CD4-positive, alpha-beta T cell treated with Interleukin-4 for 4 hours (primary cell): Measurements from ENCODE around the gene AKAIN1.
A peak's percentile ranks its signal among the peaks of the same experiment; 100 is the strongest.

ENCODE experiments used
- DNase-seq: peaks from one replicate; pipeline ENCODE4 v3.0.0-alpha.2; 2020

AKAIN1 gene, protein sequence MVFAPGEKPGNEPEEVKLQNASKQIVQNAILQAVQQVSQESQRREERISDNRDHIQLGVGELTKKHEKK

DNA sequence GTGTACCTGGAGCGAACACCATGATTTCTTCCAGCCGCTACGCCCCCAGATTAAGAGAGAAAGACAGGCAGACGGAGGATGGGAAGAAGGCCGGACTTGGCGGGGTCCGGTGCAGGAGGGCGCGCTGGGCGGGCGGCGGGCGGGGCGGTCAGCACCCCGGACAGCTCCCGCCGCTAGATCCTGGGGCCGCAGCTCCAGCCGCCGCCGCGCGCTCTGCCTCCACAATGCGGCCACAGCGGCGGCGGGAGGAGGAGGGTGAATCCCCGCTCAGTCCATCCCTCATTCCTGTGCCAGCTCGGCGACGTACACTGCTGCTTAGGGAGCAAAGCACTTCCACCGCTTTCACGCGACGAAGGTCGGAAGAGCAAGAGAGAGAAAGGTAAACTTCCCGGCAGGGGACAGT is at the start of gene AKAIN1:
TSS of gene AKAIN1 (minus strand) at position 226 of the 403 bp plus-strand sequence. CDS start at position 22, 204 bp downstream.
- DNase-seq: no peak

DNA sequence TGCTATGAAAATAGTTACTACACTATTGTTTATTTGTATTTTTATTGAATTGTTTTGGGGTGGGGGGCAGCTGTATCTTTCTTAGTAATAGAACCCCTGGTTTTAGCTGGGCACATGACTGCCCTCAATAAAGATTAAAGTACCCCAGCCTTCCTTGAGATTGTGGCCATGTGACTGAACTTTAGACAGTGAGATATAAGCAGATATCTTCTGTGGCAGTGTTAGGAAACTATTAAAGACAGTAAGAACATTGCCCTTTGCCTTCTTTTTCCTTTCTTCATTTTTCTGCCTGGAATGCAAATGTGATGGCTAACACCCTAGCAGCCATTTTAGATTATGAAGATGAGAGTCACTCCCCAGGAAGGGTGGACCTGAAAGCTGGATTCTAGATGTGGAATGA is 47.9 kb upstream of the AKAIN1 start:
- DNase-seq: no peak

DNA sequence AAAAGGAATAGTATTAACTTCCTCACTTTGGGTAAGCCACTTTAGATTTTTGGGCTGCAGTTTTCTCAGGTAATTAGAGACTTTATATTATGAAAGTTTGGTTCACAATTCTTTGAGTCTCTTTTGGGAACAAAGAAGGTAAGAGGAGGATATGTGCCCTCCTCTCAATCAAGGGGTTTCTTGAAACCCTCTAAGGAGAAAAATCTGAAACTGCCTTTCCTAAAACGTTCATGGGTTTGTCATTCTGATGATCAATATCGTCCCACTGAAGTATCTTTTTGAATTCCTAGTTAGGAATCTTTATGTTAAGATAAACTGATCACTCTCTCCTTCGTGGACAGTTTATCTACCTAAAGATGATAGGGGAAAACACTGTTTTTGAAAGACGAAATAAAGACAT is 42.4 kb upstream of the AKAIN1 start:
- DNase-seq: no peak

DNA sequence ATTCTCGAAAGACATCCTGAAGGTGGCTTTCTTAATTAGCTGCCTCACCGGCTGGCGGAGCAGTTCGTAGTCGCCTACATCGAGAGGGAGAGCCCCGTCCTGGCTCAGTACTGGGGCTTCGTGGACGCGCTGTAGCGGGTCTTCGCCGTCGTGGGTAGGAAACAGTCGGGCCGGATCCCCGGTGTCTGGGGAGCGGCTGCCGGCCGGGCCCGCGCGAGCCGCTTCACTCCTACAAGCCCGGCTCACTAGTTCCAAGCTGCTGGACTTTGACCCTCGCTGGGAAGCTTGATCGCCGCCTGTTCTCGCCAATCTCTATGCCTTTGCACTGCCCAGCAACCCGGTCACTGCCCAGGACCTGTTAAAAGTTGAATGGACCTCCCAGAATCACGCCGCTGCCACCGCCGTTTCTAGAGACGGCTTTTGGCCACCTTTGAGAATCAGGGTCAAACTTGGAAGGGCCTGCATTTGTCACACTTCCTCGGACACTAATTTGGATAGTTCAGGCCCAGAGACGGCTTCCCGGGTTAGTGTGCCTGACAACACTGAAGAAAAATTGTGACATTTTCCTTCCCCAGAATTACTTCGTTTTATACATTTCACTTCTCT is 41.4 kb upstream of the AKAIN1 start:
- peak; percentile 34 for DNase-seq

DNA sequence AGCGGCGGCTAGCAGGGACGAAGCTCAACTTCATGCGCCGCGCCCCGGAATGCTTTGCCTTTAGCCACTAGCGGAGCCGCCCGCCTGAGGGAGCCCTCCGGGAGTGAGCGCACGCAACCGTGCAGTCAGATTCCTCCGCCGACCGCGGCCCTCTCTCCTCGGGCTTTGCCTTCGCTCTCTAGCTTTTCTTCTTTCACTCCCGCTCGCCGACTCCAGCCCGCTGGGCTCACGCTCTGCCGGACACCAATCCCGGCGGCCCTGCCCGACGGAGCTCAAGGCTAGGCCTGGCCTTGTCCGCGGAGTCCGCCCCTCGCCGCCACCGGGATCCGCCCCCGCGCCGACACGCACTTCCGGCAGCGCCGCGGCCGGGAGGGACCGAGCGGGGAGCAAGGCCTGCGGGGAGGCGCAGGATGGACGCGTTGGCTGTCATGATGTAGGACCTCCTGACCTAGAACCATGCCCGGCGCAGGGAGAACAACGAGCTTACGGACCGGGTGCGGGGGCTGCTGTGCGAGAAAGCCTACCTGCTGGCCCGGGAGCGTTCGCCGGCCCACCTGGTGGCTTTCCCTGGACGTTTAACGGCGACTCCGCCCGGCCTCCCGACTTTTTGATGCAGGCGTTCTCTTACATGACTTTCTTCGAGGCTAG is 40.8 kb upstream of the AKAIN1 start:
- DNase-seq: peak; percentile 81

DNA sequence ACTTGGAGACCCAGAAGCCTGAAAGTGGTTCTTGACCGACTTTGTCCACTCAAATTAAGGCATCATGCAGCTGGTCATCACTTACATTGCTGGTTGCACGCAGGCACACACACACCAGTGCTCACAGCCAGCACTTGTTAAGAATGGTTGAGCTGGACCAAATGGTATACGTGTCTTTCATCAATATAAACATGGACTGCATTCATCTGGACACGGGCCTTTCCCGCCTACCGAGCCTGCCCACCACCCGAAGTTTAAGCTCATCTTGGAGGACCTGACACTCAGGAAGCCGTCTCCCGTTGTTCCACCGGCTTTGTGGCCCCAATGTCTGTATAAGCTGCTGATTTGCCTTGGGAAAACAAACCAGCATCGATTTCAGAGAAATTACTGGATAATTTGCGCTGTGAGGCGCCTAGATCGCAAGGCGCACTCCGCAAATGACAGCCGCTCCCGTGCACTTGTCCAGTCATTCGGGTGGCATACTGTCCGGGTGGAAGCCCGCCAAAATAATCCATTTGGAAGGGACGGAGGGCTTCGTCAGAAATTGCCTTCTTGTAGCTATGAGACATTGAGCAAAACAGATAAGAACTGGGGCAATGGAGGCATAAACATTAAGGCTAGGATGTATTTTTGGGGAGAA is 40.1 kb upstream of the AKAIN1 start:
- DNase-seq: no peak

DNA sequence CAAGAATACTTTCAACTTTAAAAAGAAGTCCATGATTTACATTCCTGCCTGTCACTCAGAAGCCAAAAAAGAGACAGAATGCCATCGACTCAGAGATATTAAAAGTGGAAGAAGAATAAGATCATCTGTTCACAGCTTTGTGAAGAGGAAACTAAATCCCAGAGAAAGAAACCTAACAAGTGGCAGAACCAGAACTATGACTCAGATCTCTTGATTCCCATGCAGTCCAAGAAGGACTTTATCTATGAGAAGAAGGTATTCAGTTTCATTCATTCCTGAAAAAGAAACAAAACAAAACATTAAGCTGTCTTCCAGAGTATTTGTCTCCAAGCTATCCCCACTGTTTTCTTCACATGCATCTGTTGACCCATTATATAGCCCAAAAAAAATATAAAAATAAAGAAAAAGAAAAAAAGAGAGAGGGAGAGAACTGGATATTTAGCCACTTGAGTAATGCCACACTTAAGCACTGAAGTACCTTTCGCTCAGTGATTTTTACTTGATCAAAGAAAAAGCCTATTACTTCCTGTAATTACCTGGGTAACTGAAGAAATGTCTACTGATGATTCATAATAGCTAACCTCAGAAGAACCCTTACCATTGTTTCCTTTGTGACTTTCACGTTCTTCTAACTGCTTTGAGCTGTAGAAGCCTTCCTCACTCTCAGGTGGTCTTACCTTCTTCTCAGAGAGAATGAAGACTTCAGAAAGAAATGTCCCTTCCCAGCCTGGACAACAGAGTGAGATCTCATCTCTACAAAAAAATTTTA is 17.7 kb upstream of the AKAIN1 start:
- DNase-seq: peak; percentile 7

DNA sequence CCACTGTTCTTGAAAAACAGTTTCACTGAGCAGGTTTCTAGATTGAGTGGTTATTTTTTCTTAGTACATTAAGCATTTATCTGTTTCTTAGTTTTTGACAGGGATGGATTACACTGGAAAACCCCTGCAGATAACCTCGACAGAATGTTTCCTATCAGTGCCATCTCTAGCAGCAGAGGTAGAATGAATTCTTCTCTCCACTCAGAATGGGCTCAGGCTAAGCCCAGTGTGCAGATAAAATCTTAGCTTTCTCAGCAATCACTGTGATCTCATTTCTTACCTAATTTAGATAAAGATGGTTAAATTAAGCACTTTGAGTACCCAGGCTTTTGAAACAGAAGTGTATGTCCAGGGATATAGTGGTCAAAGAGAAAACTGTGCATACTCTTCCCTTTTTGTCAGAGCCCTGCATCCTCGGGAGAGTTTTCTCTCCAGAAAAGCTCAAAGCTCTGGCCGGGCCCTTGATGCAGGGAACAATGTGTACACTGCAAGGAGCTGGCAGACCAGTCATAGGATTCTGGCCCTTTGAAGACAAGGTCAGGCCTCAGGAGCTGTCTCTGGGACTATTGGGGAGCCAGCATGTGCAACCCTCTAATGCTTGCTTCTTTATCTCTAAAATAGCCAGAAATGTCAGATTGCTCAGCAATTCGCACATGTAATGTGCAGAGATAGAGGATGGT is 10.6 kb upstream of the AKAIN1 start:
- no peak for DNase-seq

DNA sequence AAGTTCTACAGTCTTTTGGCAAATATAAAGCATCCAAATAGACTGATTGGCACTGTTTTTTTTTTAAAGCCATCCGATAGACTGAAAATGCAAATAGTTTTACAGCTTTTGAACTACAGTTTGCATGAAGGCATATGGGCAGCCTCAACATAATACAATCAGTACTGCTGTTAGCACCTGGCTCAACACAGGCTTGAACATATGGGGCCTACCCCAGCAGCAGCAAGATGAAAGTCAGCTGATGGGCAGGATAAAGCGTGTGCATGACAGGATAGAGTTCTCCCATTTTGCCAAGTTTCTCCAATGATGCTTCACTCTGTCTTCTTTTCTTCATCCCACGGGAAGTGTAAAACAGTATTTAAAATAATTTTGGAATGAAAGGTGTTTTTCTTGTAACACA is 1.3 kb upstream of the AKAIN1 start:
- DNase-seq: no peak

DNA sequence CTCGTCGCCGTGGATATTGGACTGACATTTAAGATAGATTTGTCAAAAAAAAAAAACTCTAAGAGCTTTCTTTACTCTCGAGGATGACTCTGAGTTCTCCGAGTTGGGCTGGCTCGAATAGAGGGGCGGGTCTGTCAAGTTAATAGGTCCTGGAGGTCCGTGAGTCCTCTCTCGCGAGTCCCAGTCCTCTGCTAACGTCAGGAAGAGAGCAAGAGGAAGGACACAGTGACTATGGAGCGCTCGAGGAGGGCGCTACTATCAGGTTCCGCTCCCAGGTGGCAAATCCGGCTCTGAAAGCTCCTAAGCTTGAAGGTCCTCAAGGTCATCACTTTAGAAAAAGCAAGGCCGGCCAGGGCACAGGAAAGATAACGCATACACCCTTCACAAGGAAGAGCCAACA is 404 bp upstream of the AKAIN1 start:
- no peak for DNase-seq

DNA sequence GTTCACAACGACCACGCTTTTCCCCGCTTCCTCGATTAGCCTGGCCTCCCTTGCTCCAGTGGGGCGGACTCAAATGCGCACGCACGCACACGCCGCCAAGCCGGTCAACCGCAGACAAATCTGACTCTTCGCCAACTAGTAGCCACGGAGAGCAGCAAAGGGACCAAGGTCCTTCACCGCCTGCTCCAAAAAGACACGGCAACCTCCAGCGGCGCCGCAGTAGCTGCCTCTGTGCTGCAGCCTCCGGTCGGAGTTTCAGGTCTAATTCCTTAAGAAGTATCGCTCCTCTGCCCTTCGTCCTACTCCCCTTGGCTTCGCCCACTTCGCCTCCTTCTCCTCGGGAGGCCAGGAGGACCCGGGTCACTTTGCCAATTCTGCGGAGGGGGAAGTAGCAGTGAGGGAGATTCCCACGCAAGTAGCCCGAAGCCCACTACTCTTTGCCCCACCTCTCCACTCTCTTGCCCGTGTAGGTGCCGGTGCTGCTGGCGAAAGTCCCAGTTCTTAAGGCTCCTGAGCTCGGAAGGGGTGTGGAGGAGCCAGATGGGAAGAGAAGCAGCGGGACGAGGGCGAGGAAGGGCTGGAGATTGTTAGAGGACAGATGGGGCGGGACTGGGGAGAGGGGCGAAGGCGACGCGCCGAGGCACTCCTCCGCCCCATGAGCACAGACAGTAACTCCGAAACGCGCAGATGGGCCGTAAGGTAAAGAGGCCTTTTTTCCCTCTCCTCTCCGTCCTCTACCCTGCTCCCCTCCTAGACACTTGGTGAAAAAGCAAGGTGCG is 615 bp downstream of the AKAIN1 start:
- no peak for DNase-seq

DNA sequence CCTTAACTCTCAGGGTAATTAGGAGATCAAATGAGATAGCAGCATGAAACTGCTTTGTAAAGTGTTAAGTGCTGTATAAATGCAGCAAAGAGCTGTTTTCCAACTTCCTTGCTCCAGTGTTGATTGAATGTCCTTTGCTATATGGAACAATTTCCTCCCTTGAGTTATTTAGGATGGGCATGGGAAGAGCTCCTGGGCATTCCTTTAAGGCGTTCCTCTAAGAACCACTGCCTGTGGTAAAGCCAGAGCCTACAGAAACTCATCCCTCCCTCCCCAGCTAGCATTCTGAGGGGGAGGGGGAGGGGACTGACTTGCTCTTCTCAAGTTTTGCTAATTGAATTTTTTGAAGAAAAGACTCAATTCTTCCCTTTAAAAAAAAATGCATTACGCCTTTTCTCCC is 1.4 kb downstream of the AKAIN1 start:
- no peak for DNase-seq

DNA sequence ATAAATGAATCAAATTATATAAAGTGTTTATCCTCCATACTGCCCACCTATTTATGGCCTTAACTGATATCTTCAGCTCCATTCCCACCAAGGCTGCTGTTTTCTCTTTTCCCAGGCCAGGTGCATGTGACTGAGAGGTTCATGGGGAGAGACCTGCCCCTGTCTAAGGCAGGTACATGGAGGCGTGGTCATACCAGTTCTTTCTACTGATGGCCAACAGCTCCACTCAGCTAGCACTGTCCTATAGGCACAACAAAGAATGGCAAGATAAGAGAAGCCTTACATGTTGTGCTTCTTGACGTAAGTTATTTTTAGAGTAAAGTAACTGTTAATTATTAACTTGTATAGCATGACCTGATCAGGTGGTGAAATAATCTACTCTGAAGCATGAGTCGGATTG is 16.8 kb downstream of the AKAIN1 start:
- DNase-seq: no peak

DNA sequence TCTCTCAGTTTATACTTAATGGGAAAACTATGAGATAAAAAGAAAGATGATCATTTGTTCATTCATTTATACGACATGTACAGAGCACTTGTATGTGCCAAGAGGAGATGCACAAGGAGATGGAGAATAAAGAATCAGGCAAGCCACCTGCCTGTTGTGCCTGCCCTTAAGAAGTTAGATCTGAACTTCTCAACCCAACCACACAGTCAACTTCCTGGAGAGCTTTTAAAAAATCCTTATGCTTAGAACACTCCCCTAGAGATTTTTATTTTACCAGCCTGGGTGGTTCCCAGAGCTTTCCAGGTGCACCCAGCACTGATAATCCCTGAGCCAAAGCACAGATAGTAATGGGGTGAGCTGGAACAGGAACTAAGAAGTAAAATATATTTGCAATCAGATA is 18.5 kb downstream of the AKAIN1 start:
- DNase-seq: no peak

DNA sequence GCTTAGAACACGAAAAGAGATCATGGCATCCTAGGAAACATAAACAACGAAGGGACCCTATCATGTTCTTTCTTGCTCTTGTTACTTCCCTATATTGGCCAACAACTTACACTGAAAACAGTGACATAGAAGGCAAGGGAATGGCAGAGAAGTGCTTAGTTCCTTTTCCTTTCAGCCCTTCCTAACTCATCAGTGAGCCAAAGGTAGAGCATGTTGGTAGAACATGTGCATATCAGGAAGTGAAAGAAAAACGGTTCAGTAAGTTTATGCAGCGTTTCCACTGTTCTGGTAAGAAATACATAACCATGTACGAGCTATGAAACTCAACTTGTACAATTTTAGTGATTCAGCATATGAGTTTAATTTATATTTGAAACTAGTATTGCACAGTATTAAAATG is 21.7 kb downstream of the AKAIN1 start:
- DNase-seq: no peak

DNA sequence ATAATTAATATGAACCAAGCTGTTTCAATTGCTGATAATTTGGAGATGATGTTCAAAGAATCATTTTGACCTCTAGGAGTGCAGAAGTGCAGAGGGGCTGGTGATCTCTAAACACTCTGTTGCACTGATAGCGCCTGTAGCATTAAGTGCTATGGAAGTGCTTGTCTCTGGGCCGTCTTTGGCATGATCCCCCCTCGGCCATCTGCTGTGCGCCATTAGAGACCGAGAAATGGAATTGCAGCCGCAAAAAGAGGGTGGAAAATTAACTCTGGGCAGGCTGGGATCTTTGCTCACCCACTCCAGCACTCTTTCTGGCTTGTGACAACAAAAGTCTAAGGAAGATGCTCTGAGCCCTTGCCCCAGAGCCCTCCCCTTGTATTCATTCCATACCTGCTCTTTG is 23.4 kb downstream of the AKAIN1 start:
- DNase-seq: no peak

DNA sequence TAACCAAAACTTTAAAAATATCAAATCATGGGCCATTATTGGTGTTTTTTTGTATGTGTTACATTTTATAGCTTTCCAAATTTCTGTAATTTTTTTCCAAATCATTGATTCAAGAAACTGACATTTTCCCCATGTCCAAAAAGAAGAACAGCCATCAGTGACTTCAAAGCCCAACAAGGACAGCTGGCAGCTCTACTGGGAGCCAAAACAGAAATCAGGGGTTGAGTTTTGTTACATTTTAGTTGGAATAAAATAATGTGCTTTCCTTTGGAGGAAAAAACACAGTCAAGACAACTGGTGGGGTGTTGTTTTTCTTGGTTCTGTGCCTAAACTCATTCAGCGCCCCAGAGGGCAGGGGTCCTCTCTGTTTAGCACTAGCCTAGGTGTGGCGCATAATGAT is 23.8 kb downstream of the AKAIN1 start:
- DNase-seq: no peak

DNA sequence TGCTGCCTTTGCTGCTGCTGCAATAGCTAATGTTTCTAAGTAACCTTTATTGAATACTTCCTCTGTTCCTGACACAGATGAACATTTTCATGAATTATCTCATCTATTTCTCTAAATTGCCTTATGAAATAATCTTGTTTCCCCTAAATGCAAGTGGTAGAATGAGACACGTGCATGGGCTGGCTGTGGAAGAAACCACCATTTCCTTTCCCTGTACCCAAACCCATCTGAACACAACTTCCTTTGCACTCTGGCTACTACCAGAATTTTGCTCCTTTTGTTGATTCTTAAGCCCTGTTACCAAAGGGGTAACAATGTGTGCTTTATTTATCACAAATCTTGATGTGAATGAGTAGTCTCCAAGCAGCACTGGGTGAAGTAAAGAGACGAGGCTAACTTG is 29.2 kb downstream of the AKAIN1 start:
- DNase-seq: no peak

DNA sequence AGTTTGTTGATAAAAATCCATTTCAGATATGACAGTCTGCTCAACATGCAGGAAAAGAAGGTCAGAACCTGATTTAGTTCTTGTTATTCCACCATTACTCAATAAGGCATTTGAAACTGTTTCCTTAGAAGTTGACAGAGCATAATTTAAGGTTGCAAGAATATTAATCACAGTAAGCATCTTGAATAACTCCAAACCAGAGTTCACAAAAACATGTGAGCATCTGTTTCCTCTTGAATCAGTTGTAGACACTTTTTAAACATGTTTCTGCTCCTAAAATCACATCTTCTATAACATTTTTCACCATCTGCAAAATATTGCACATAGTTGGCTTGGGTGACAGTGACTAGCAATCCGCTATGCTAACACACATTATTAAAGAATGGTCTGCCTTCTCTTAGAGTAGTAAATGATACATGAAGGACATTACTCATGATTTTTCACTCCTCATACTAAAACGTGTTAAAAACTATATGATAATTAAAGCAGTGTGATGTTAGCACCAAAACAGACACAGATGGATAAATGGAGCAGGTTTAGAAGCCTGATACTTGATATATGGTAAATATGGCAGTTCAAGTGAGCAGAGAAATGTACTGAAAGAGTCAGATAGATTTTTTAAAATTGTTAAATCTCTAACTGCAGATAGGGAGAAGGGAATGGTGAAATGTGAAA is 30.3 kb downstream of the AKAIN1 start:
- no peak for DNase-seq

DNA sequence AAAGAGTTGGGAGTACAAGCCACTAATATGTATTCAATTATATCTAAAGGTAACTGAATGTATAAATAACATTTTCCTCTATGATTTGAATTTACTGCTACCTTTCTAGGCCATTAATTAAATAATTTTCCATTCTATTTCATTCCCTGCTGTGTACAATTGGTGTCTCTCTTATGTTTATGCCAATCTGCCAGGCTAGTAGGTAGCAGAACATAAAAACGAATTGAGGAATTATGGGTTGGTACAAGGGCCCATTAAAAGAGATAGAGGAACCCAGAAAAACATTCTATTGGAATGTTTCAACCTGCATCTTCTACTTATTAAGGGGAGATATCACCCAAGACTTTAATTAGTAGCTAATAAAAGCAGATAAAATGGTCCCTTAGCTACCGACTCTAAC is 32.2 kb downstream of the AKAIN1 start:
- no peak for DNase-seq

DNA sequence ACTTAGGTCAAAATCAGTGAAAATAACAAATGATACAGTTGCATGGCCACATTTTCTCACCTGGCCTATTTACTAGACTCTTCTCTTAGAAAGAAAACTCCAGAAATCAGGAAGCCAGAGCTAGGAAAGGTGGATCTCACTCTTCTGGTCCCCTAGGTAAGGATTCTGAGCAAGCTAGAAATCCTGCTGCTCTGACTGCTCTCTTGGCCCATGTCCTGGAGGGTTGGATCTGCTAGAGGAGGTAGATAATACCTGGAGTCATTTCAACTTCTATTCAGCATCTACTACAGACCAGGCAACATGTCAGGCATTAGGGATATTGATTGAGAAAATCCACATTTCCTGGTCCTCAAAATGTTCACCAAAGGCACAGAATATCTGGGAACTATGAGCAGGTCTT is 34.9 kb downstream of the AKAIN1 start:
- DNase-seq: no peak

DNA sequence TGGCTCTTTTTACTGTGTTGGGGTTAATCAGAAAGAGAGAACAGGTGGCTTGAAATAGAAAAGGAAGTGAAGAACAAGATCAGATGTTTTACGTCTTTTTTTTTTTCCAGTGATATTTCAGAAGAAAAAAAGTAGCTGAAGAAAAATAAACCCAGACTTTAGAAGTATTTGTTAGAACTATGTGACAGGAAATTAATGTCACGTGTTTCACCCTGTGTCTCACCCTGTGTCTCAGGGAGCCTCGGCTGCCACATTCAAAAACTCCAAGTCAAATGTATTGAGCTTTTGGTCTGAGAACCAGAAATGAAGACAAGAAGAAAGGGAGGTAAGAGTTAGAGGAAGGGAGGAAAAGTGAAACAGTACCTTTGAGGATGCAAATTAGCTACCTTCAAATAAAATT is 38.0 kb downstream of the AKAIN1 start:
- peak; percentile 41 for DNase-seq
